Measurements from ENCODE around the gene PACC1.
A peak's percentile ranks its signal among the peaks of the same experiment; 100 is the strongest.

PACC1 gene

DNA sequence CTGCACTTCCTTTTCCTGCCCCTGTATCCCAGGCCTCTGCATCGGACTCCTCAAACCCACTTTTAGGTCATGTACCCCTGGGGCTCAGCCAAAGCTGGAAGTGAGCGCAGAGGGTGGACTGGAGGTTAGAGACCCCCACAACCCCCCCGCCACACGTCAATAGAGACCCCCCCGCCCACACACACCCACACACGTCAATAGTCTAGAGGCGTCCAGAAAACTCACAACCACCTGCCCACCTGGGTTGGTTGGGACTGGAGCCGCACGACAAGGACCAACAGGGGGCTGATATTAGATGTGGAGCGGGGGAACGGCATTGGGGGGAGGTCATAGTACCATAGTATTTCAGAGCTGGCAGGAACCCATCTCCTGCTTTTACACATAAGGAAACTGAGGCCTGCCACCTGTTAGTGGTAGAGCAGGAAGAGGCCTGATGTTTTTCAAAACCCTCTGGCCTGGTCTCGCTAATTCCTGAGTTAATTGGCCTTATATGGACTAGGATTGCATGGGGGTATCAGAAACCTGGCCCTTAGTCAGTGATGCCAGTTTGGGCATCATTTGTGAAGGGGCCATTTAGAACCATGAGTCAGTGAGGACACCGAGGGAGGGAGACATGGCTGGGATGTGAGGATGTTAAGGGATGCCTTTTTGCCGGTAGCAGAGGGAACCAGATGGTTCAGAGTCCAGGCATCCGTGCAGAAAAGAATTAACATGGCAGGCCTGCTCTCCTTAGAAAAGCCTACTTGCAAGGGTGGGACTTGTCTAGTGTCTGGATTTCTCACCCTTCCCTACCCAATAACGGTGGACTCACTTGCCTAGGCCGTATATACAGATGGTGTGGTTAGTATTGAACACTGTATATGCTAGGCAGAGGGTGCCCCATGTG is 19.1 kb upstream of the PACC1 start:
- Histone ChIP-seq H3K27me3 (ENCODE audit: insufficient read depth, low read length) (peaks cover 16% of the 10 kb centered on the region), H3K4me1 (ENCODE audit: insufficient read depth, low read length) (peaks cover 7% of the 10 kb centered on the region; the same call in 1 of the 2 replicates), H3K4me3 (ENCODE audit: low read length) (peak overlapping the region; percentile 72), H3K9me3 (ENCODE audit: insufficient read depth, low read depth, low read length) (no peaks in the 10 kb centered on the region), H3K27ac (ENCODE audit: low read length) (no peak overlapping the region), H3K36me3 (ENCODE audit: insufficient read depth, low read depth, low read length) (no peaks in the 10 kb centered on the region), H3K9ac (ENCODE audit: low read depth, low read length) (peak overlapping the region; percentile 60; the same call in 1 of the 2 replicates)

GRCh38 chr1:212432661-212433576 is 18.2 kb upstream of the PACC1 start, which contains the start of gene NENF:
Gene NENF, plus strand, starts transcription at chr1:212432920. Its CDS starts 24 bp downstream, at chr1:212432944.
- H3K9me3 ChIP-seq (ENCODE audit: insufficient read depth, low read depth, low read length): no peaks in the 10 kb centered on the region
- H3K27ac ChIP-seq (ENCODE audit: low read length): no peak within 1 kb of the TSS
- peak within 1 kb of the TSS; percentile 79 for H3K9ac ChIP-seq (ENCODE audit: low read depth, low read length)
- peaks cover 16% of the 10 kb centered on the region for H3K27me3 ChIP-seq (ENCODE audit: insufficient read depth, low read length)
- peak within 1 kb of the TSS; percentile 72 for H3K4me3 ChIP-seq (ENCODE audit: low read length)
- H3K4me1 ChIP-seq (ENCODE audit: insufficient read depth, low read length): peaks cover 7% of the 10 kb centered on the region; the same call in 1 of the 2 replicates
- no peaks in the 10 kb centered on the region for H3K36me3 ChIP-seq (ENCODE audit: insufficient read depth, low read depth, low read length)

GRCh38 chr1:212432272-212432660 is 17.6 kb upstream of the PACC1 start:
- Histone ChIP-seq H3K27ac (ENCODE audit: low read length) (no peak overlapping the region), H3K36me3 (ENCODE audit: insufficient read depth, low read depth, low read length) (no peaks in the 10 kb centered on the region), H3K9me3 (ENCODE audit: insufficient read depth, low read depth, low read length) (no peaks in the 10 kb centered on the region), H3K4me1 (ENCODE audit: insufficient read depth, low read length) (peaks cover 7% of the 10 kb centered on the region; the same call in 1 of the 2 replicates), H3K4me3 (ENCODE audit: low read length) (peak overlapping the region; percentile 72), H3K27me3 (ENCODE audit: insufficient read depth, low read length) (peaks cover 16% of the 10 kb centered on the region), H3K9ac (ENCODE audit: low read depth, low read length) (peak overlapping the region; percentile 79)

GRCh38 chr1:212431644-212432043 is 17.0 kb upstream of the PACC1 start:
- Histone ChIP-seq H3K9me3 (ENCODE audit: insufficient read depth, low read depth, low read length) (no peaks in the 10 kb centered on the region), H3K4me1 (ENCODE audit: insufficient read depth, low read length) (peaks cover 7% of the 10 kb centered on the region; the same call in 1 of the 2 replicates), H3K36me3 (ENCODE audit: insufficient read depth, low read depth, low read length) (no peaks in the 10 kb centered on the region), H3K27me3 (ENCODE audit: insufficient read depth, low read length) (peaks cover 16% of the 10 kb centered on the region), H3K27ac (ENCODE audit: low read length) (no peak overlapping the region), H3K4me3 (ENCODE audit: low read length) (no peak overlapping the region), H3K9ac (ENCODE audit: low read depth, low read length) (no peak overlapping the region)

GRCh38 chr1:212430955-212431394 is 16.3 kb upstream of the PACC1 start:
- H3K9me3 ChIP-seq (ENCODE audit: insufficient read depth, low read depth, low read length): no peaks in the 10 kb centered on the region
- H3K9ac ChIP-seq (ENCODE audit: low read depth, low read length): no peak overlapping the region
- H3K36me3 ChIP-seq (ENCODE audit: insufficient read depth, low read depth, low read length): no peaks in the 10 kb centered on the region
- H3K27me3 ChIP-seq (ENCODE audit: insufficient read depth, low read length): peaks cover 16% of the 10 kb centered on the region
- H3K4me1 ChIP-seq (ENCODE audit: insufficient read depth, low read length): peaks cover 7% of the 10 kb centered on the region; the same call in 1 of the 2 replicates
- no peak overlapping the region for H3K27ac ChIP-seq (ENCODE audit: low read length)
- no peak overlapping the region for H3K4me3 ChIP-seq (ENCODE audit: low read length)

- Histone ChIP-seq H3K27me3 (ENCODE audit: insufficient read depth, low read length) (peaks cover 16% of the 10 kb centered on the region), H3K9me3 (ENCODE audit: insufficient read depth, low read depth, low read length) (no peaks in the 10 kb centered on the region), H3K36me3 (ENCODE audit: insufficient read depth, low read depth, low read length) (no peaks in the 10 kb centered on the region), H3K4me3 (ENCODE audit: low read length) (no peak overlapping the region), H3K9ac (ENCODE audit: low read depth, low read length) (no peak overlapping the region), H3K27ac (ENCODE audit: low read length) (no peak overlapping the region), H3K4me1 (ENCODE audit: insufficient read depth, low read length) (peaks cover 7% of the 10 kb centered on the region; the same call in 1 of the 2 replicates)
Observed at GRCh38 chr1:212430416-212430815, 15.7 kb upstream of the PACC1 start.

GRCh38 chr1:212428496-212428895 is 13.8 kb upstream of the PACC1 start:
- H3K36me3 ChIP-seq (ENCODE audit: insufficient read depth, low read depth, low read length): no peaks in the 10 kb centered on the region
- peaks cover 7% of the 10 kb centered on the region; the same call in 1 of the 2 replicates for H3K4me1 ChIP-seq (ENCODE audit: insufficient read depth, low read length)
- no peaks in the 10 kb centered on the region for H3K9me3 ChIP-seq (ENCODE audit: insufficient read depth, low read depth, low read length)
- H3K4me3 ChIP-seq (ENCODE audit: low read length): no peak overlapping the region
- H3K27ac ChIP-seq (ENCODE audit: low read length): no peak overlapping the region
- peaks cover 4% of the 10 kb centered on the region; the same call in 1 of the 2 replicates for H3K27me3 ChIP-seq (ENCODE audit: insufficient read depth, low read length)
- H3K9ac ChIP-seq (ENCODE audit: low read depth, low read length): no peak overlapping the region

DNA sequence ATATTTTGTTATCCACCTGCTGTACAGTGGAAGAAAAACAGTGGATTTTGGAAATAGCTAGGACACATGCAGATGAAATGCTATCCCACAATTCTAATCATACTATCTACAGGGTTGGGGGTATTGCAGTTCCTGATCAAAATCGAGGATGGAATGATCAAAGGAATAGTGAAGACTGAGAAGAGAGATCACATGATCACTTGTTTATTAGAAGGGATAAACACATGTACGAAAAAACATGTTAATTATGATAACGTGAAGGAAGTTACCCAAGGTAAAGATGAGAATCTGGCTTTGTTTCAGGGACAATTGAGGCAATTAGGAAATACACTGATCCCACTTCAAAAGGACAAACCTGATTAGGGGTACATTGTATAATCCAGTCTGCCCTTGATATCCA is 9.2 kb upstream of the PACC1 start:
- Histone ChIP-seq H3K9me3 (ENCODE audit: insufficient read depth, low read depth, low read length) (no peaks in the 10 kb centered on the region), H3K27ac (ENCODE audit: low read length) (no peak overlapping the region), H3K4me1 (ENCODE audit: insufficient read depth, low read length) (no peaks in the 10 kb centered on the region), H3K9ac (ENCODE audit: low read depth, low read length) (no peak overlapping the region), H3K4me3 (ENCODE audit: low read length) (no peak overlapping the region), H3K27me3 (ENCODE audit: insufficient read depth, low read length) (no peaks in the 10 kb centered on the region), H3K36me3 (ENCODE audit: insufficient read depth, low read depth, low read length) (no peaks in the 10 kb centered on the region)

DNA sequence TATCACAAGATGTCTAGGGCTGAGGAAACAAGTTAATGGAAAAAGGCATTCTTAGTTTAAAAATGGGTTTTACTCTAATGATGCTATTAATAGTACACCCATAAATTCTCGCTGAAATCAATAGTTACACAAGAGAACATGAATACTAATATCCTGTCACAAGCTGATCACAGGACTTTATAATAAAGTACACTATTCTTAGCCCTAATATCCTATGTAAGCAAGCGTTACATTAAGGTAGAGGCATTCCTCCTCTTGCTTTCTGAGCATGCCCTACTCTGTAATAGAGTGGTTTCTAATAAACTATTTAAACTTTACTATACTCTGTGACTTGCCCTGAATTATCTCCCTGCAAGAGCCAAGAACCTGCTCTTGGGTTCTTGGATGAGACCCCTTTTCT is 6.5 kb upstream of the PACC1 start:
- no peaks in the 10 kb centered on the region for H3K4me1 ChIP-seq (ENCODE audit: insufficient read depth, low read length)
- H3K9me3 ChIP-seq (ENCODE audit: insufficient read depth, low read depth, low read length): no peaks in the 10 kb centered on the region
- H3K36me3 ChIP-seq (ENCODE audit: insufficient read depth, low read depth, low read length): no peaks in the 10 kb centered on the region
- H3K4me3 ChIP-seq (ENCODE audit: low read length): no peak overlapping the region
- H3K27ac ChIP-seq (ENCODE audit: low read length): no peak overlapping the region
- H3K27me3 ChIP-seq (ENCODE audit: insufficient read depth, low read length): no peaks in the 10 kb centered on the region
- H3K9ac ChIP-seq (ENCODE audit: low read depth, low read length): no peak overlapping the region

DNA sequence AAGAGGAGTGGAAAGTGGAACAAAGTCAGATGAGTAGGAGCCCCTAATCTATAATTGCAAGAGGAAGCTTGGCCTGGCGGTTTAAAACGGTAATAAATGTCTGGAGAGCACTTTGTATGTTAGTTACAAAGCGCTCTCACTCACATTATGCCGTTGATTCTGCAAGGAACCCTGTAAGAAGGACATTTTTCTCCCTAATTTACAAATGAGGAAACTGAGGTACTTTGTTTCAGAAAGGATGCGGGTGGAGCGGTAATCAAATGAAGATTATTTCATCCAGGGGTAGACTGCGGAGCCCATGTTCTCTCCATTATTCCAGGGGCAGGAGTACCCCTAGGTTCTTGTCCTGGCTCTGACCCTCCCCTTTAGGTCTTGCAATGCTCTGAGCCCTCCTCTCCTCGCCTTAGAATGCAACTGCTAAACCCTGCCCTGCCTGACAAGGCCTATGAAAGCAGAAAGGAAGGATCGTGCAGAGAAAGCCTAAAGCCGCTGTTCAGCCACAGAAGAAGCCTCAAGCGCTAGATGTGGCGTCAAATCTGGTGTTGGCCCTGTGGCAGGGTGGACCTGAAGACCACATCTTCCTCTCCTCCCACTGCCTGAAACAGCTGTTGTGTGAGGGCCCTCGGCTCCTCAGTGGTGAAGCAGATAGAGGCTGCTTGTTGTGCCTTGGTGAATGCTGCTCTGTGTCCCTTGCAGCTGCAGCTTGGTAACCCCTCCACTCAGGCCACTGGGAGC is 588 bp upstream of the PACC1 start:
- Histone ChIP-seq H3K27me3 (ENCODE audit: insufficient read depth, low read length) (peaks cover 14% of the 10 kb centered on the region), H3K9ac (ENCODE audit: low read depth, low read length) (peak overlapping the region; percentile 50; the same call in 1 of the 2 replicates), H3K9me3 (ENCODE audit: insufficient read depth, low read depth, low read length) (no peaks in the 10 kb centered on the region), H3K4me1 (ENCODE audit: insufficient read depth, low read length) (peaks cover 11% of the 10 kb centered on the region; the same call in 1 of the 2 replicates), H3K4me3 (ENCODE audit: low read length) (peak overlapping the region; percentile 91; the same call in 1 of the 2 replicates), H3K36me3 (ENCODE audit: insufficient read depth, low read depth, low read length) (peaks cover 13% of the 10 kb centered on the region), H3K27ac (ENCODE audit: low read length) (no peak overlapping the region)

GRCh38 chr1:212413902-212414327 is 771 bp downstream of the PACC1 start:
- peaks cover 27% of the 10 kb centered on the region for H3K36me3 ChIP-seq (ENCODE audit: insufficient read depth, low read depth, low read length)
- peaks cover 11% of the 10 kb centered on the region; the same call in 1 of the 2 replicates for H3K4me1 ChIP-seq (ENCODE audit: insufficient read depth, low read length)
- H3K4me3 ChIP-seq (ENCODE audit: low read length): peak overlapping the region; percentile 91
- H3K27ac ChIP-seq (ENCODE audit: low read length): no peak overlapping the region
- peak overlapping the region; percentile 74; the same call in 1 of the 2 replicates for H3K9ac ChIP-seq (ENCODE audit: low read depth, low read length)
- H3K9me3 ChIP-seq (ENCODE audit: insufficient read depth, low read depth, low read length): no peaks in the 10 kb centered on the region
- peaks cover 14% of the 10 kb centered on the region for H3K27me3 ChIP-seq (ENCODE audit: insufficient read depth, low read length)
